Measurements from ENCODE around the gene FRG2B.
"Not testable (repeated sequence)": the region's sequence is repeated elsewhere in the genome, so short reads cannot be mapped to it uniquely, and the experiment has no call there.

Gene FRG2B

DNA sequence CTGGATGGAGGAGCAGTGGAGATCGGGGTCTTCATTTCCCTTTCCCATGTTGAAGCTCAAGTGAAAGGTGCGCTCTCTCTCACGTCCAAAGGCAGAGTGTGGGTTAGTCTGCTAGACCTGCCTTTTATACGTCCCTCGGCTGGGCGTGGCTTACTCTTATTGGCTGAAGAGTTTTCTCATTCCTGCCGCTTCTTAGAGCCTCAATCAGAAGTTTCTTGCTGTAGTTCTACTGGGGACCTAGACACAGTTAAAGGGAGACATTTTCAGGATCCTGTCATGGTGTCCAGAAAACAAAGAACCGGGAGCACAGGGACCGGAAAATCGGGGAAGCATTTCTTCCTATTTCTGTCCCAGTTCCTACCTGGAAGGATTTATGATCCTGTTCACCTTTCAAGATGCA lies at the start of gene FRG2B:
Gene FRG2B (minus strand): TSS at position 101 of the 400 bp plus-strand sequence. CDS start 53 bp downstream, at position 48.
- H3K9me3 ChIP-seq; H3K36me3 ChIP-seq; H3K4me1 ChIP-seq (ENCODE audit: control insufficient read depth in 1 of 2, insufficient read depth in 1 of 2, low read depth in 1 of 2, low read length in 1 of 2); H3K4me3 ChIP-seq (ENCODE audit: low read depth in 1 of 2, low read length in 1 of 2); H3K27ac ChIP-seq: not testable (repeated sequence)
- H3K27me3 ChIP-seq = peaks cover 17% of the 10 kb centered on the region

DNA sequence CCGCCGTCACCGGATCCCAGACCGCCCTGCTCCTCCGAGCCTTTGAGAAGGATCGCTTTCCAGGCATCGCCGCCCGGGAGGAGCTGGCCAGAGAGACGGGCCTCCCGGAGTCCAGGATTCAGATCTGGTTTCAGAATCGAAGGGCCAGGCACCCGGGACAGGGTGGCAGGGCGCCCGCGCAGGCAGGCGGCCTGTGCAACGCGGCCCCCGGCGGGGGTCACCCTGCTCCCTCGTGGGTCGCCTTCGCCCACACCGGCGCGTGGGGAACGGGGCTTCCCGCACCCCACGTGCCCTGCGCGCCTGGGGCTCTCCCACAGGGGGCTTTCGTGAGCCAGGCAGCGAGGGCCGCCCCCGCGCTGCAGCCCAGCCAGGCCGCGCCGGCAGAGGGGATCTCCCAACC lies 40.9 kb upstream of the FRG2B start:
- not testable (repeated sequence) for H3K4me3 ChIP-seq (ENCODE audit: low read depth in 1 of 2, low read length in 1 of 2); H3K4me1 ChIP-seq (ENCODE audit: control insufficient read depth in 1 of 2, insufficient read depth in 1 of 2, low read depth in 1 of 2, low read length in 1 of 2); H3K9me3 ChIP-seq; H3K27ac ChIP-seq; H3K36me3 ChIP-seq
- peaks cover 17% of the 10 kb centered on the region for H3K27me3 ChIP-seq

DNA sequence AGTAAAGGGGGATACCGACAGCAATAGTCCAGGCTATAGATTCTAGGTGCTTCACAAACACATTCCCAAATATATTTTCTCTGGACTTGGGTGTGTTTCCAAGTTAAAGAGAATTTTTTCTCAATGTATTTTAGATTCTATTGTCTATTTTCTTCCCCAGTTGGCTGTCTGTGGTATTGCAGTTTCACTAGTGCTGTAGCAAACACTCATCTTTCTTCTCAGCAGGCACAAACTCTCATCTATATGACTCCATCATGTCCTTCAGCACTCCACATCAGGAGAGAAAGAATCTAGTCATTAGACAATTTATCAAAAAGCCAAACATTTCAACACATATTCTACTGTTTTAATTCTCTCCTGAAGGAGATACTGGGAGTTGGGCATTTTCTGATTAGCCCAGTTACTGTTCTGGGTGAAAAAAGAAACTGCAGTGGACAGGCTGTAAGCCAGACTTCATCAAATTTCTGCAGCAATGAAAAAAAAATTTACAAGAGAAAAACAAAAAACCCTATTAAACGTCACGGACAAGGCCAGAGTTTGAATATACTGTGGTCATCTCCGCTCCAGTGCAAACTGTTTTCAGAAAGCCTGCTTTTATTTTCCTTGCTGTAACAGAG lies 37.1 kb upstream of the FRG2B start:
- not testable (repeated sequence) for H3K27ac ChIP-seq; H3K36me3 ChIP-seq; H3K9me3 ChIP-seq; H3K4me1 ChIP-seq (ENCODE audit: control insufficient read depth in 1 of 2, insufficient read depth in 1 of 2, low read depth in 1 of 2, low read length in 1 of 2); H3K4me3 ChIP-seq (ENCODE audit: low read depth in 1 of 2, low read length in 1 of 2)
- peaks cover 29% of the 10 kb centered on the region for H3K27me3 ChIP-seq

DNA sequence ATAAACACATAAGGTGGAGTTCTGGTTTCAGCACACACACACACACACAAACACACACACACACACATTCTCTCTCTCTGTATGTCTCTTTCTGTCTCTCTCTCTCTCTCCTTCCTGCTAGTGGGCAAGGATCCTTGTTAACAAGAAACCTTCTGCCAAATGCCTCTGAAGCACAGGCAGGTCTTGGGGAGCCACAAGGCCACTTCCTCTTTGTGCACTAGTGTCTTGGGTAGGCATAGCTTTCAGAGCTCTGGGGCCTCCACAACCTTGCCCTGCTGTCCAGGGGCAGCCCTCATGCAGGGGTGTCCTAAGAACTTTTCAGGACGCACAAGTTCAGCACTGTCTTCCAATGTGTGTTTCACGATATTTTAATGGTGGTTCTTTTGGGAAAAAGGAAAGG lies 34.5 kb upstream of the FRG2B start:
- H3K4me1 ChIP-seq (ENCODE audit: control insufficient read depth in 1 of 2, insufficient read depth in 1 of 2, low read depth in 1 of 2, low read length in 1 of 2); H3K27ac ChIP-seq: not testable (repeated sequence)

DNA sequence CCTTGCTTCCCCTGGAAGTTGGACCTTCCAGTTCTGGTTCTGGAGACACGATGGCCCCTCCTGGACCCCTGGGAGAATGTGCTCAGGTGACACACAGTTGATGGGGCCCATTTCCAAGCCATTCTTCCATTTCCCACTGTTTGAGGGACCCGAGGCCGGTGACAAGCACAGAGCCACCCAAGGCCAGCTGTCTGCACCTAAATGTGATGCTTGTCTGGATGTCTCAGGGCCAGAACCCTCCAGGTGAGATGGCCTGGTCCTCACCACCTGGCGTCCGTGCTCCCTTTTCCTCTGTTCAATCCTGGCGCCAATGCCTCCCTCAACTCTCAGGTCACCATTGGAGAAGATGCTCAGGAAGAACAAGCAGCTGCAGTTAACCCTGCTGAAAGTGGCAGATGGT lies 33.9 kb upstream of the FRG2B start:
- H3K27ac ChIP-seq; H3K4me1 ChIP-seq (ENCODE audit: control insufficient read depth in 1 of 2, insufficient read depth in 1 of 2, low read depth in 1 of 2, low read length in 1 of 2); H3K4me3 ChIP-seq (ENCODE audit: low read depth in 1 of 2, low read length in 1 of 2); H3K36me3 ChIP-seq; H3K9me3 ChIP-seq: not testable (repeated sequence)
- peaks cover 29% of the 10 kb centered on the region for H3K27me3 ChIP-seq

More for the DNA sequence above, 34.5 kb upstream of the FRG2B start:
- H3K4me3 ChIP-seq (ENCODE audit: low read depth in 1 of 2, low read length in 1 of 2); H3K9me3 ChIP-seq; H3K36me3 ChIP-seq: not testable (repeated sequence)
- H3K27me3 ChIP-seq = peaks cover 29% of the 10 kb centered on the region

DNA sequence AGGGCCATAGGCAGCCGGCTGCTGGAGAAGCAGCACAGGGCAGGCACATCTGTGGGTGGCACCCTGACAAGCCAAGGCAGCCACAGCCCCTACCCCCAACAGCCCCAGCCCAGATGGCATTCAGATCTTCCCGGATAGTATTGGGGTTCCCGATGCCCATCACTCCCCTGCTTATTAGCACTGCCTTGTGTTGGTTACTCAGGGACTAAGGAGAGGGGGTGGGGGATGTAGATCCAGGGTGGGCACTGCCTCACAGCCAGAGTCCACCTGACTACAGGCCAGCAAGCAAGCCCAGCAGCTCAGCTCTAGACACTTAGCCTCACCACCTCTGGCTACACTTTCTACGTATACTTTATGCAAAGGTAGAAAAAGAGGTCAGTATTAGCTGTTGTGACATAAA lies 30.7 kb upstream of the FRG2B start:
- not testable (repeated sequence) for H3K4me3 ChIP-seq (ENCODE audit: low read depth in 1 of 2, low read length in 1 of 2); H3K9me3 ChIP-seq; H3K4me1 ChIP-seq (ENCODE audit: control insufficient read depth in 1 of 2, insufficient read depth in 1 of 2, low read depth in 1 of 2, low read length in 1 of 2); H3K27ac ChIP-seq; H3K36me3 ChIP-seq
- H3K27me3 ChIP-seq = peaks cover 11% of the 10 kb centered on the region

DNA sequence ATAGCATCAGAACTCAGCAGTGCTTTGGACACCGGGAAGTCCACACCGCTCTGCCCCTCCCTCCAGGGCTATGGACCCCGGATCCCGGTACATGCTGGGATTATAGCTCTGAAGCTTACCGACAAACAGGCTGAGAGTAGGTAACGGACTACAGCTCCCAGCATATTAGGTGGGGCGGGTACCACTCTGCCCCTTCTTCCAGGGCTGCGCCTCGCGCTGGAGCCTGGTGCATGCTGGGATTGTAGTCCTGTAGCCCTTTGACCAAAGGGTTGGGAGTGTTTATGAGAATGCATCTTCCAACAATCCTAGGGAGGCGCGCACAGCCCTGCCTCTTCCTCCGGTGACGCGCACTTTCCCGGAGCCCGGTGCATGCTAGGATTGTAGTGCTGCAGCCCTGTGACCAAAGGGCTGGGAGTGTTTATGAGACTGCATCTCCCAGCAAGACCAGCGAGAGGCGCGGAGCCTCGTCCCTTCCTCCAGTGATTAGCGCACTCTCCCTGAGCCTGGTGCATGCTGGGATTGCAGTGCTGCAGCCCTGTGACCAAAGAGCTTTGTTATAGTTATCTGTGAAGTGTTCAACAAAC lies 22.4 kb upstream of the FRG2B start:
- H3K36me3 ChIP-seq; H3K4me1 ChIP-seq (ENCODE audit: control insufficient read depth in 1 of 2, insufficient read depth in 1 of 2, low read depth in 1 of 2, low read length in 1 of 2); H3K27ac ChIP-seq; H3K27me3 ChIP-seq; H3K4me3 ChIP-seq (ENCODE audit: low read depth in 1 of 2, low read length in 1 of 2); H3K9me3 ChIP-seq: not testable (repeated sequence)

DNA sequence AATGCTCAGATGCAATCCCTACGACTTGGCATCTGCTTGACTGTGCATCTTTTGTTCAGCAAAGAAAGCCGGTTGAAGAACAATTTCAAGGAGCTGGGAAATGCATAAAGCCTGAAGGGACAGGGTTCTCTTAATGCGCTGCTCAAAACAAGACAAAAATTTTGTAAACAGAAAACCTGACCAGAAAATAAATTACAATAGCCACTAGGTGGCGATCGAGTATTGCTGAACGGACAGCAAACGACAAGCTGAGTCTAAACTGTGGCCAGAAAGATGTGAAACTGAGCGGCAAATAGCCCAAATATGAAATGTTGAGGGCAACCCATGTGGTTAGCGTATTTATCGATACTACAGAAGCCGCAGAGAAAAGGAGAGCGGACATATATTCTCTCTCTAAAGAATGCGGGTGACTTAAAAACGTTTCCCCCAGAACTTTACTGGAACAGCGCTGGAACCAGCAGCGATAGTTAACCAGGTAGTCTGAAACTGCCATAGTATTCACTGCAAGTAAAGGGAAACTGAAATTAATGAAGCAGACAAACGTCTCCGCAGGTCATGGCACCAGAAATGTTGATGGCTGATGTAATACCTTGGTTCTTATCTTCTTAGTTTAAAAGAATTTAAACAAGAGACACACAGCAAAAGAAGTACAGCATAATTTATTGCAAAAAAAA lies 20.6 kb upstream of the FRG2B start:
- not testable (repeated sequence) for H3K27me3 ChIP-seq; H3K36me3 ChIP-seq; H3K4me3 ChIP-seq (ENCODE audit: low read depth in 1 of 2, low read length in 1 of 2); H3K4me1 ChIP-seq (ENCODE audit: control insufficient read depth in 1 of 2, insufficient read depth in 1 of 2, low read depth in 1 of 2, low read length in 1 of 2); H3K27ac ChIP-seq; H3K9me3 ChIP-seq

DNA sequence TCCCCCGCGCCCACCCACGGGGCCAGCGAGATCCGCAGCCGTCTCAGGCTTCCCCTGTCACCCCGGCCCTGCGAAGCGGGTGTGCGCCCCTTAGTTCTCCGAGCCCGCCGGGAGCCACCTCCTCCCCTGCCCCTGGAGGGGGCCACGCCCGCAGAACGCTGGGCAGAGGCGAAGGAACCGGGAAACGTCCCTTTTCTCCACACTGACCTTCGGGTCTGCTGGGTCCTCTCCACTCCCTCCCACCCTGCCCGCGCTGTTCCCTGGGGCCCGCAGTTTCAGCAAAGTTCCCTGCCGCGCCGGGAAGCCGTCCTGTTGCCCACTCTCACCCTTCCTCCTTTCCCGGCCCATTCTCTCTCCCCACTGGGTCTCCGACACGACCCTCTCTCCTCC lies 11.2 kb upstream of the FRG2B start:
- not testable (repeated sequence) for H3K36me3 ChIP-seq; H3K4me1 ChIP-seq (ENCODE audit: control insufficient read depth in 1 of 2, insufficient read depth in 1 of 2, low read depth in 1 of 2, low read length in 1 of 2); H3K27ac ChIP-seq; H3K4me3 ChIP-seq (ENCODE audit: low read depth in 1 of 2, low read length in 1 of 2); H3K9me3 ChIP-seq
- H3K27me3 ChIP-seq = peaks cover 12% of the 10 kb centered on the region

DNA sequence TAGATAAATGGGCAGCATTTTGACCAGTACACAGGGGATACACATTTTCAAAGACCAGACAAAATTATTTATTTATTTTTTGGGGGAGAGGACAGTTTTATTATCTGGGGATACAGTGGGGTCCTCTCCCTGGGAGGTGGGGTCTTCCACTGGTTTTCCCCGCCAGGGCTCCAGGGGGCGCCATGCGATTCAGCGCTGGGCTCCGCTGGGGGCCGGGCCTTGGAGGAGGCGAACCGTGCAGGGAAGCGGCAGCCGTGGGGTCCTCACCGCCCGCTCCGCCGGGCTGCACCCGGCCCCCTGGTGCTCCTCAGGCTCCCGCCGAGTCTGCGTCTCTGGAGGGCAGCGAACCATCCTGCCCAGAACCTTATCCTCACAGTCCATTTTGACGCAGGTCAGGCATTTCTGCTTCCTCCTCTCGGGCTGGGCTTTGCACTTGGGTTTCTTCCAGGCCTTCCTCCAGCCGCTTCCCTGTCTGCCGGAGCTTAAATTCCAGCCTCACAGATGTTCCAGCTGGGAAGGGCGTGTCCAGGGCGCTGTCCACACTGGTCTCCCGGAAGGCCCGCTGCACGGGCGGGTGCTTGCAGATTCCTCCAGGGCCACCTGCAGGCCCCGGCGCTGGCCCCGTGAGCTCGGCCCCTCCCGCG lies 10.7 kb upstream of the FRG2B start:
- H3K4me3 ChIP-seq (ENCODE audit: low read depth in 1 of 2, low read length in 1 of 2); H3K27ac ChIP-seq; H3K9me3 ChIP-seq; H3K4me1 ChIP-seq (ENCODE audit: control insufficient read depth in 1 of 2, insufficient read depth in 1 of 2, low read depth in 1 of 2, low read length in 1 of 2); H3K36me3 ChIP-seq: not testable (repeated sequence)
- peaks cover 12% of the 10 kb centered on the region for H3K27me3 ChIP-seq

DNA sequence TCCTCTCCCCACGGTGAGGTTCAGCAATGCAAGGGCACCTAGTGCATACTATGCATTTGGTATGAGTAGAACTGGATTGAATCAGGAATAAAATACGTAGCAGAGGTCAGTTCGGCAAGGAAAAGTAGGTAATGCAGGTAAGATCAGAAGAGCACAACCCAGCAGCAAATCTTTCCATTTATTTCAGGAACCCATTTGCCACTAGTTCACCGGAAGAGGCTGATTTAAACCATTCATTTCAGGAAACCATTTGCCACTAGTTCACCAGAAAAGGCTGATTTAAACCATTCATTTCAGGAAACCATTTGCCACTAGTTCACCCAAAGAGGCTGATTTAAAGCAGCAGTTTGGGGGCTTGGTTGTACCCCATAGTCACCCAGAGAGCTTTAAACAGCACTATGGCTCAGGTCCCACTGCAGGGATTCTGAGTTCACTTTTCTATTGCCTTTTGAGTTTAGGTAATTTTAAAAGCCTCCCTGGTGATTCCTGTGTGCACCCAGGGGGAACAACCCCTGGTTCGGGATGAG lies 4.2 kb upstream of the FRG2B start:
- H3K36me3 ChIP-seq; H3K27me3 ChIP-seq; H3K4me3 ChIP-seq (ENCODE audit: low read depth in 1 of 2, low read length in 1 of 2); H3K9me3 ChIP-seq; H3K4me1 ChIP-seq (ENCODE audit: control insufficient read depth in 1 of 2, insufficient read depth in 1 of 2, low read depth in 1 of 2, low read length in 1 of 2); H3K27ac ChIP-seq: not testable (repeated sequence)

DNA sequence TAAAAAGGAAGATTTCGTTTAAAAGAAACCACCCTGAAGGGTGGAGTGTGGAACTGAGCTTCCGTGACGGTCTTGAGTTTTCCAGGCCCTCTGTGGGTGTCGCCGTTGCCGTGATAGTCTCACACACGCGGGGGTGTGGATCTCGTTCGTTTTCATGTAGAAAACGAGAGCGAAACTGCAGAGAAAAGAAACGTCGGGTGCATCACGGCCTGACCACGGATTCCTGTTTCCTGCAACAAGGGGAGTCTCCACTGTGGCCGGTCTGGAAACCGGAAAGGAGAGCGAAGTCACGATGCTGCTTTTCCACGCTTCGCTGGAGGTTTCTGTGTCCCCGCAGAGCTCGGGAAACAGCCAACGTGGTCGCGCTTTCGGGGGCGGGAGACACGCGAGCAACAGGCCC lies 4.1 kb downstream of the FRG2B start:
- H3K36me3 ChIP-seq; H3K4me3 ChIP-seq (ENCODE audit: low read depth in 1 of 2, low read length in 1 of 2); H3K4me1 ChIP-seq (ENCODE audit: control insufficient read depth in 1 of 2, insufficient read depth in 1 of 2, low read depth in 1 of 2, low read length in 1 of 2): not testable (repeated sequence)

More for the DNA sequence above, 4.1 kb downstream of the FRG2B start:
- H3K27ac ChIP-seq, H3K9me3 ChIP-seq: not testable (repeated sequence)
- peaks cover 26% of the 10 kb centered on the region for H3K27me3 ChIP-seq
